ENCODE results near the gene SCAMP2. TPM values are rescaled to one million over a fixed set of nuclear protein-coding genes. Genes with fewer than 3 reads are reported as not detected.

Gene SCAMP2
- total and polyA plus RNA-seq, 10 of the 15 experiments (the other 5 are each of a cell fraction or from before 2014, with no cell fraction given): 10.9 to 158 (median 99.6) TPM

GRCh38 chr15:74869726-74870407 lies 3.3 kb downstream of the SCAMP2 start (continued):
- peak; percentile 96 for TF ChIP-seq JUND (IDR thresholded peaks at IDR 0.05; ENCODE audit: low read depth, low read length)
- TF ChIP-seq RELB (IDR thresholded peaks at IDR 0.05; ENCODE audit: low read depth): peak; percentile 92
- no peak for TF ChIP-seq E4F1 (IDR thresholded peaks at IDR 0.05; ENCODE audit: borderline replicate concordance, partially characterized antibody)
- peak; percentile 36; the same call in 1 of the 2 replicates for TF ChIP-seq REST (IDR thresholded peaks at IDR 0.05; ENCODE audit: low read depth, low read length)
- TF ChIP-seq ESRRA (IDR thresholded peaks at IDR 0.05; ENCODE audit: low read length): no peak
- peak; percentile 40 for TF ChIP-seq POLR2A (IDR thresholded peaks at IDR 0.05; ENCODE audit: low read depth, low read length)
- peak; percentile 79; the same call in 1 of the 2 replicates for TF ChIP-seq CHD1 (IDR thresholded peaks at IDR 0.05; ENCODE audit: low read depth, low read length)
- 0 out of 2 replicates have a peak, but pooled peaks have one; percentile 12 for TF ChIP-seq SMARCA5 (IDR thresholded peaks at IDR 0.05)
- no peak for TF ChIP-seq HDAC2 (IDR thresholded peaks at IDR 0.05)
- TF ChIP-seq TBL1XR1 (IDR thresholded peaks at IDR 0.05; ENCODE audit: low read depth, low read length): peak; percentile 76
- peak; percentile 42; the same call in 1 of the 2 replicates for TF ChIP-seq ZNF217 (IDR thresholded peaks at IDR 0.05)
- peak; percentile 59 to 95 for TF ChIP-seq EP300 (IDR thresholded peaks at IDR 0.05; ENCODE audit: borderline replicate concordance in 1 of 2, control insufficient read depth in 1 of 2, low read depth in 2 of 2, low read length in 2 of 2)
- TF ChIP-seq, protein P1, sequence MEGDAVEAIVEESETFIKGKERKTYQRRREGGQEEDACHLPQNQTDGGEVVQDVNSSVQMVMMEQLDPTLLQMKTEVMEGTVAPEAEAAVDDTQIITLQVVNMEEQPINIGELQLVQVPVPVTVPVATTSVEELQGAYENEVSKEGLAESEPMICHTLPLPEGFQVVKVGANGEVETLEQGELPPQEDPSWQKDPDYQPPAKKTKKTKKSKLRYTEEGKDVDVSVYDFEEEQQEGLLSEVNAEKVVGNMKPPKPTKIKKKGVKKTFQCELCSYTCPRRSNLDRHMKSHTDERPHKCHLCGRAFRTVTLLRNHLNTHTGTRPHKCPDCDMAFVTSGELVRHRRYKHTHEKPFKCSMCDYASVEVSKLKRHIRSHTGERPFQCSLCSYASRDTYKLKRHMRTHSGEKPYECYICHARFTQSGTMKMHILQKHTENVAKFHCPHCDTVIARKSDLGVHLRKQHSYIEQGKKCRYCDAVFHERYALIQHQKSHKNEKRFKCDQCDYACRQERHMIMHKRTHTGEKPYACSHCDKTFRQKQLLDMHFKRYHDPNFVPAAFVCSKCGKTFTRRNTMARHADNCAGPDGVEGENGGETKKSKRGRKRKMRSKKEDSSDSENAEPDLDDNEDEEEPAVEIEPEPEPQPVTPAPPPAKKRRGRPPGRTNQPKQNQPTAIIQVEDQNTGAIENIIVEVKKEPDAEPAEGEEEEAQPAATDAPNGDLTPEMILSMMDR (IDR thresholded peaks at IDR 0.05 in 2 of 3, conservative IDR thresholded peaks at IDR 0.05 in 1 of 3; ENCODE audit: control insufficient read depth in 2 of 3, extremely low read depth in 1 of 3, insufficient read depth in 1 of 3, low read depth in 3 of 3, low read length in 3 of 3): no peak
- TF ChIP-seq, protein P2, sequence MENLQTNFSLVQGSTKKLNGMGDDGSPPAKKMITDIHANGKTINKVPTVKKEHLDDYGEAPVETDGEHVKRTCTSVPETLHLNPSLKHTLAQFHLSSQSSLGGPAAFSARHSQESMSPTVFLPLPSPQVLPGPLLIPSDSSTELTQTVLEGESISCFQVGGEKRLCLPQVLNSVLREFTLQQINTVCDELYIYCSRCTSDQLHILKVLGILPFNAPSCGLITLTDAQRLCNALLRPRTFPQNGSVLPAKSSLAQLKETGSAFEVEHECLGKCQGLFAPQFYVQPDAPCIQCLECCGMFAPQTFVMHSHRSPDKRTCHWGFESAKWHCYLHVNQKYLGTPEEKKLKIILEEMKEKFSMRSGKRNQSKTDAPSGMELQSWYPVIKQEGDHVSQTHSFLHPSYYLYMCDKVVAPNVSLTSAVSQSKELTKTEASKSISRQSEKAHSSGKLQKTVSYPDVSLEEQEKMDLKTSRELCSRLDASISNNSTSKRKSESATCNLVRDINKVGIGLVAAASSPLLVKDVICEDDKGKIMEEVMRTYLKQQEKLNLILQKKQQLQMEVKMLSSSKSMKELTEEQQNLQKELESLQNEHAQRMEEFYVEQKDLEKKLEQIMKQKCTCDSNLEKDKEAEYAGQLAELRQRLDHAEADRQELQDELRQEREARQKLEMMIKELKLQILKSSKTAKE (IDR thresholded peaks at IDR 0.05; ENCODE audit: low read depth, poor library complexity, severe bottlenecking): peak; percentile 98
- peak; percentile 93 for TF ChIP-seq SIN3A (IDR thresholded peaks at IDR 0.05; ENCODE audit: low read depth, low read length)
- TF ChIP-seq SRF (IDR thresholded peaks at IDR 0.05; ENCODE audit: low read depth in 2 of 2, low read length in 2 of 2): peak; percentile 16 to 86; a peak in 2 of 4 replicates
- TF ChIP-seq BACH1 (IDR thresholded peaks at IDR 0.05; ENCODE audit: borderline replicate concordance): peak; percentile 83; the same call in 1 of the 2 replicates
